Putamen (tissue), 1 donor: ENCODE measurements around the gene LIN37.
A peak's percentile ranks its signal among the peaks of the same experiment; 100 is the strongest.
"Not testable (repeated sequence)": the region's sequence is repeated elsewhere in the genome, so short reads cannot be mapped to it uniquely, and the experiment has no call there.

Source experiments
- DNase-seq: peaks from one replicate; pipeline ENCODE4 v3.0.0-alpha.2; 2016; ENCODE audit warnings: low spot score

LIN37 gene

GRCh38 chr19:35753634-35754369, 5.4 kb downstream of the LIN37 start:
- DNase-seq = no peak

GRCh38 chr19:35754370-35755130, 6.2 kb downstream of the LIN37 start:
- DNase-seq = no peak

DNA sequence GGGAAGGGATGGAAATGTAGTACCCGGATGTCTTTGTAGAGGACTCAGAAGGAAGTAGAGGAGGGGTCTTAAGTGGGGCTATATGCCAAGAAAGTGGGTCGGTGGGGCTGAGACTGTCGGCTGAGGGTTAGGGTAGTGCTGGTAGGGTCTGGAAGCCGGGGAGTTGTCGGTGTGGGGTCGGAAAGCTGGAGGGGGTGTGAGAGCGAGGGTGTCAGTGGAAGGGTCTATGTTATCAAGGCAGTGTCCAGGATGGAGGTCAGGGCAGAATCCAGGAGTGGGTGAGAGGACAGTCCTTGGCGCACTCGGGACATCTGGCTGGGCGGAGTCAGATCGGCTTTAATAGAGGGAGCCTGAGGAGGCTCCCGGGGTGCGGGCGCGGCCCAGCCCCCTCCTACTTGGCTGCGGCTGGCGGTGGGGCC, 6.8 kb downstream of the LIN37 start:
- DNase-seq = no peak

- DNase-seq = no peak
Measured at GRCh38 chr19:35755550-35756376, 7.4 kb downstream of the LIN37 start.

DNA sequence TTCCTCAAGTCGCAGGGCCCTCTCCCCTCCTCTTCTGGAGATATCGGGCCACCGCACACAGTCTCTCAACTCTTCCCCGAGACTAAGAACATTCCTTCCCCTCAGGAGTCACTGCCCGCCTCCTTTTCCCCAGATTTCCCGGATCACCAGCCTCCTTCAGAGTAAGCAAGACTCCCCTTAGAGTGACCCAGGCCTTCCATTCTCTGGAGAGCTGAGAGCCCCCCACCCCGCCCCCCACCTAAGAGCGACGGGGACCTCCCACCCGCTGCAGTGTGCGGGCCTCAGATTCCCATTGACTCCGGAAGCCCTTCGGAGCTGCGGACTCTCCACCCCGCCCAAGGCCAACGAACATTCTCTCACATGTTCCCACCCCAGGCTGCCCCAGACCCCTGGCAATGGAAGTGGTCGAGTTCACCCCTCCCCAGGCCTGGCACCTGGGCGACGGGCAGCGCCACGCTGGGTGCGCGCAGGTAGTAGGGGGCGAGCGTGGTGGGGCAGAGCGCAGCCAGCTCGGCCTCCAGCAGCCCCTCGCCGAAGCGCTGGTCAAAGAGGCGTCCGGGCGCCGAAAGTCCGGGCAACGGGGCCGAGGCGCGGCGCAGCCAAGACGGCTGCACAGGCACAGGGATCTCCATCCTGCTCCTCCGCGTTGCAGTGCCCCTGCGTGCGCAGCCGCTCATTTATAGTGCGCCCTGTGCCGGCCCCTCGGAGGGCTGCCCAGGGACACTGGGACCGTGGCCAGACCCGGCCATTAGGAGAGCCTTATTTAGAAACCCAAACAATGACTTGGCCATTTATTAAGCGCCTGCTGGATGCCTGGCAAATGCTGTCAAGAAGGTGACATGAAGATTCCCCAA, 8.2 kb downstream of the LIN37 start, which contains the start of gene HSPB6:
TSS of gene HSPB6 (minus strand) at position 653 of the 854 bp plus-strand sequence. CDS start at position 632, 21 bp downstream.
- no peak for DNase-seq

DNA sequence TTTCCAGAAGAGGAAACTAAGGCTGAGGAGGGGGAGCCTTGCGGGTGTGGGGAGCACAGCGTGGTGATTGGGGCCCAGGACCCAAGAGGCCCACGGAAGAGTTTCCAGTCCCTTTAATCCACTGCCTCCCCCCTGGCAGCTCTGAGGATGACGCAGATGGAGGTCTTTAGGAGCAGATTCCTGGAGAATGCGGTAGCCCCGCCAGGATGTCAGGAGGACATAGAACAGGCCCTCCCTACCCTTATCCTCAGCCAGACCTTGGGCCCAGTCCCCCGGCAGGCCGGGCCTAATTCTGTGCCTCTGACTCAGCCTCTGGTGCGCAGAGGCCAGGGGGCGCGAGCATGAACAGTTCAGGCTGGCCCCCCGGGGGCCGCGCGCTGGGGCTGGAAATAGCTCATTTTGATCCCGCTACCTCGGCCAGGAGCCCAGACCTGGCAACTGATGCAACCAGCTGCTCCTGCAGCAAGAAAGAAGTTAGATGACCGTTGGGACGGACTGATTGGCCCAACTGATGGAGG, 8.9 kb downstream of the LIN37 start:
- DNase-seq = no peak

DNA sequence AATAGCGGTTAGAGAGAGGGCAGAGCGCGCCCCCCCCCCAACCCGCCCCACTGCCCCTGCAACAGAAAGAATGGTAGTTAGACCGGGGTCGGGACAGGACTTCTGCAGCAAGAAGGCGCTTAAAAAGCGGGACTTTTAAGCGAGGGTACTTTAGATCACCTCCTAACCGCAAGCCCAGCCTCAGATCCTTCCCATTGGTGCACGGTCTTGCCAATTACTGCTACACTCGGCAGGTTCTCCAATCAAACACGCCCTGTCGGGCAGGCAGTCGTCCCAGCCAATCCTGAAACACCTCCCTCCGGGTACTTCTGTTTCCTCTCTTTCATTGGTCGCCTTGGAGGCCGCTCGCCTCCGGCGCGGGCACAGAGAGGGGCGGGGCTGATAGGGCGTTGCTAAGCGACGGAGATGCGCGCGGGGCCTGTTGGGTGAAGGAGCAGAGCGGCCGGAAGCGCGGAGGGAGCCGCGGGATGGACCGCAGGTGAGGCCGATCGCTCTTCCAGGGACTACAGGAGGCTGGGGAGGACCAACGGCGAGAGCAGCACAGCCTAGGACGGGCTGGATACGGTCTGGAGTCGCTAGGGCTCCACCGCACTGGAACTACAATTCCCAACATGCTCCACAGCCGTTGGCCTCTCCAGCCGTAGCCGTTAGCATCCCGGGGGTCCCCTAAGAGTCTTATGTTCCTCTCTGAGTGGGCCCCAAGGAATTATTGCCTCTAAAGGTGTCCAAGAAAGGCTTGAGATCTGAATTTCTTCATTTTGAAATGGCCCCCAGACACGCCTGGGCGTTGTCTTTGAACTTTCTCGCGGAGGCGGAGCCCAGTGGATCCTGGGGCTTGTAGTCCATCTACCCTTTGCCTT, 9.6 kb downstream of the LIN37 start, which contains the start of gene PROSER3:
TSS of gene PROSER3 (plus strand) at position 428 of the 860 bp plus-strand sequence. CDS start at position 468, 40 bp downstream.
- DNase-seq = peak; percentile 99

DNA sequence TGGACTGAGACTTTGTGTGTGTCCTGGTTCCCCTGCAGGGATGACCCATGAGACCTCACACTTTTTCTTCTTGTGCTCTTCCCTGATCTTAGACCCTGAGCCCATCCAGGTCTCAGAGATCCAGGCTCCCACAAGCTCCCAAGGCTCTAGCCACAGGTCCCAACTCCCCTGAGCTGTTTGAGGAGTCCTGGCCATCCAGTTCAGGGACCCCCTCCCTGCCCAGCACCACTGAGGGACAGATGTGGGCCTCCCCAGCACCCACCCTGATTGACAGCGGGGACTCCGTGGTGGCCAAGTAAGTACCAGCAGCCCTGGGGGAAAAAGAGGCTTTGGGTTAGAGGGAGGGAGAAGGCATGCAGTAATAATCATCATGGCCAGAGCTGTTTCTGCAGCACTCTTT, 11.3 kb downstream of the LIN37 start:
- no peak for DNase-seq

- DNase-seq = no peak
Measured at GRCh38 chr19:35760711-35761349, 12.5 kb downstream of the LIN37 start.

- no peak for DNase-seq
Measured at GRCh38 chr19:35764432-35765315, 16.3 kb downstream of the LIN37 start.

DNA sequence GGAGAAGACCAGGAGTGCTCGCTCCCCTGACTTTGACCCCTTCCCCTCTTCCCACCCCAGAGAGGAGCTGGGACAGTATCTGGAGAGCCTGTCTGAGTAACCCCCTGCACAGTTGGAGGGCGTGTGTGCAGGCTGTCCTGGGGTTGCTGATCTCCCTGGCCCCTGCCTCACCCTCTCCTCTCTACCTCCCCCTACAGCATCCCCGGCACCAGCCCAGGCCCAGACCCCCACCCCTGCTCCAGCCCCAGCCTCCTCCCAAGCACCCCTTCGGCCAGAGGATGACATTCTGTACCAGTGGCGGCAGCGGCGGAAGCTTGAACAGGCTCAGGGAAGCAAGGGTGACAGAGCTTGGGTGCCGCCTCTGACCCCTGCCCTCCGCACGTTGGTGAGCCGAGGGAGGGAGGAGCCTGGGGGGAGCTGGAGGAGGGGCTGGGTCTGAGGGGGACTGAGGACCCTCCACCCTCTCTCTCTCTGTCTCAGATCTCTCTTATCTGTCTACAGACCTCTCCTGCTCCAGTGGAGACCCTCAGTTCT, 18.3 kb downstream of the LIN37 start:
- DNase-seq = no peak

DNA sequence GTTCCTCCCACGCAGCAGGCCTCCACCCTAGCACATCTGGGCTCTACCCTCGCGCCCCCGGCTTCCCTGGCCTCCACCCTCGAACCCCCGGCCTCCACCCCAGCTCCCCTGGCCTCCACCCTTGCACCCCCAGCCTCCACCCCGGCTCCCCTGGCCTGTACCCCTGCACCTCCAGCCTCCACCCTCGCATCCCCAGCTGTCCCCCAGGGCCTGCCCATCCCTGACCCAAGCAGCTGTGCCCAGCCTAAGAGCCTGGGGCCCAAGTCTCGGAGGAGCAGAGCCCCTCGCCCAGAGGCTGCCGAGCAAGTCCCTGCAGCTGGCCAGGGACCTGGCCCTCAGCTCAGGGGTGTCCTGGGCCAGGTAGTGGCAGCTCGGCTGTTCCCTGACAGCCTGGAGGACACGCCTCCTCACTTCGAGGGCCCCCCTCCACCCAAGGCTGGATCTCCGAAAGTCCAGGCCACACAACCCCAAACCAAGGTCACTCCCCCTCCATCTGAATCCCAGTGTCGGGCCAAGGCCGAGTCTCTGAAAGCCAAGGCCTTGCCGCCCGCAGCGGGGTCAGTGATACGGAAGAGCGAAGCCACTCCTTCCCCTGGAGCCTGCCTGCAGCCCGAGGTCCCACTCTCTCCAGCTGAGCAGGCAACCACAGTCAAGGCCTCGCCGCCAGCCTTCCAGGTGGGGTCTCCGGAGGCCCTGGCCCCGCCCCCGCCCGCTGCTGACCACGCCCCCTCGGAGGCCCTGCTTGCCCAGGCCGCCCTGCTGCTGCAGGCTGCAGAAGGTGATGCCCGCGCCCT, 19.1 kb downstream of the LIN37 start:
- DNase-seq = no peak

GRCh38 chr19:35768082-35768421, 19.7 kb downstream of the LIN37 start:
- DNase-seq = no peak

DNA sequence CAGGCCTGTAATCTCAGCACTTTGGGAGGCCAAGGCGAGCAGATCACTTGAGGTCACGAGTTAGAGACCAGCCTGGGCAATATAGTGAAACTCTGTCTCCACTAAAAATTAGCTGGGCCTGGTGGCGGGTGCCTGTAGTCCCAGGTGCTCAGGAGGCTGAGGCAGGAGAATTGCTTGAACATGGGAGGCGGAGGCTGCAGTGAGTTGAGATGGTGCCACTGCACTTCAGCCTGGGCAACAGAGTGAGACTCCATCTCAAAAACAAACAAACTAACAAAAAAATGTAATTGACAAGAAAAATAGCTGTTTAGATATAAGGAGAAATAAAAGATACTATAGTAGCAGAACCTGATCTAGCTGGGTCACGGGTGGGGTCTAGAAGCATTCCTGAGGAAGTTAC, 24.0 kb downstream of the LIN37 start:
- DNase-seq = not testable (repeated sequence)

DNA sequence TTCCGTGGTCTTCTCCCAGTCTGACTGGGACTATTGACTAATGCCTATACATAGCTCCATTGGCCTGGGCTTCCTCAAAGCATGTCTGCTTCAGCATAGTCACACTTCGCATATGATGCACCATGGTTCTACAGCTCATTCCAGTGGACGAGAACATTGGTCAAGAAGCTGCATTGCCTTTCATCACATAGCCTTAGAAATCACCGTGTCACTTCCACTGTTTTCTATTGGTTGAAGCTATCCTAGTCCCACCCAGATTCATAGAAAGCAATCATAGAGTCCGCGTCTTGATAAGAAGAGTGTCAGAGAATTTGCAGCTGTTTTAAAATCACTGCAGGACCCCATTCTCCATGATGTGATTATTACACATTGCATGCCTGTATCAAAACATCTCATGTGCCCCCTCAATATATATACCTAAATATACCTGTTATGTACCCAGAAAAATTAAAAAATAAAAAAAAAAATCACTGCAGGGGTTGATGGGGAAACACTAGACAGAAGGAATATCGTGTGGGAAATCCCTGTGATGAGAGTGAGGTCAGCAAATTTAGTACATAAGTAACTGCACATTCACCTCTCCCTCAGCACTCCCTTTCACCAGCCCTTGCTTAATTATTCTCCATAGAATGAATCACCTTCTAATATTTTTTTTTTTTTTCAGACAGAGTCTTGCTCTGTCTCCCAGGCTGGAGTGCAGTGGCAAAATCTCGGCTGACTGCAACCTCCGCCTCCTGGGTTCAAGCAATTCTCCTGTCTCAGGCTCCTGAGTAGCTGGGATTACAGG, 24.8 kb downstream of the LIN37 start:
- no peak for DNase-seq

- DNase-seq = no peak
Measured at GRCh38 chr19:35774274-35775045, 26.1 kb downstream of the LIN37 start.
